Hepatocyte (in vitro differentiated cells): Measurements from ENCODE around the gene REEP6.

Experiments
- EZH2 ChIP-seq: fragments of 200-600 bp; sonication (generic); IDR thresholded peaks from 2 replicates; pipeline ENCODE4 v1.6.1; 2016; ENCODE audit warnings: antibody characterized with exemption, mild to moderate bottlenecking, borderline replicate concordance
- EZH2phosphoT487 ChIP-seq: fragments of 200-600 bp; sonication (generic); IDR thresholded peaks from one replicate; pipeline ENCODE4 v1.6.1; 2018; ENCODE audit warnings: antibody characterized with exemption, mild to moderate bottlenecking, low read depth, moderate library complexity; ENCODE audit not compliant: unreplicated experiment, severe bottlenecking
- TF ChIP-seq, protein P1 (sequence below): fragments of 200-600 bp; sonication (generic); IDR thresholded peaks from 2 replicates; pipeline ENCODE4 v1.5.1; 2016; ENCODE audit warnings: antibody characterized with exemption, mild to moderate bottlenecking; ENCODE audit not compliant: poor library complexity

GRCh38 chr19:1472231-1473084 is 18.5 kb upstream of the REEP6 start:
- TF ChIP-seq, protein P1, sequence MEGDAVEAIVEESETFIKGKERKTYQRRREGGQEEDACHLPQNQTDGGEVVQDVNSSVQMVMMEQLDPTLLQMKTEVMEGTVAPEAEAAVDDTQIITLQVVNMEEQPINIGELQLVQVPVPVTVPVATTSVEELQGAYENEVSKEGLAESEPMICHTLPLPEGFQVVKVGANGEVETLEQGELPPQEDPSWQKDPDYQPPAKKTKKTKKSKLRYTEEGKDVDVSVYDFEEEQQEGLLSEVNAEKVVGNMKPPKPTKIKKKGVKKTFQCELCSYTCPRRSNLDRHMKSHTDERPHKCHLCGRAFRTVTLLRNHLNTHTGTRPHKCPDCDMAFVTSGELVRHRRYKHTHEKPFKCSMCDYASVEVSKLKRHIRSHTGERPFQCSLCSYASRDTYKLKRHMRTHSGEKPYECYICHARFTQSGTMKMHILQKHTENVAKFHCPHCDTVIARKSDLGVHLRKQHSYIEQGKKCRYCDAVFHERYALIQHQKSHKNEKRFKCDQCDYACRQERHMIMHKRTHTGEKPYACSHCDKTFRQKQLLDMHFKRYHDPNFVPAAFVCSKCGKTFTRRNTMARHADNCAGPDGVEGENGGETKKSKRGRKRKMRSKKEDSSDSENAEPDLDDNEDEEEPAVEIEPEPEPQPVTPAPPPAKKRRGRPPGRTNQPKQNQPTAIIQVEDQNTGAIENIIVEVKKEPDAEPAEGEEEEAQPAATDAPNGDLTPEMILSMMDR: no peak
- TF ChIP-seq EZH2 (no peak), EZH2phosphoT487 (no peak)
